Suppressor macrophage (primary cell): Measurements from ENCODE around the gene FARS2.

ENCODE experiments used
- DNase-seq, 4 experiments: peaks; one replicate each; pipeline ENCODE4 v3.0.0-alpha.2; 2020 to 2022

Gene FARS2

GRCh38 chr6:5469101-5469846 is 208.0 kb downstream of the FARS2 start:
- no peak for DNase-seq

GRCh38 chr6:5471044-5471443 is 209.7 kb downstream of the FARS2 start:
- DNase-seq: peak; percentile 67 to 78 (median 72)

DNA sequence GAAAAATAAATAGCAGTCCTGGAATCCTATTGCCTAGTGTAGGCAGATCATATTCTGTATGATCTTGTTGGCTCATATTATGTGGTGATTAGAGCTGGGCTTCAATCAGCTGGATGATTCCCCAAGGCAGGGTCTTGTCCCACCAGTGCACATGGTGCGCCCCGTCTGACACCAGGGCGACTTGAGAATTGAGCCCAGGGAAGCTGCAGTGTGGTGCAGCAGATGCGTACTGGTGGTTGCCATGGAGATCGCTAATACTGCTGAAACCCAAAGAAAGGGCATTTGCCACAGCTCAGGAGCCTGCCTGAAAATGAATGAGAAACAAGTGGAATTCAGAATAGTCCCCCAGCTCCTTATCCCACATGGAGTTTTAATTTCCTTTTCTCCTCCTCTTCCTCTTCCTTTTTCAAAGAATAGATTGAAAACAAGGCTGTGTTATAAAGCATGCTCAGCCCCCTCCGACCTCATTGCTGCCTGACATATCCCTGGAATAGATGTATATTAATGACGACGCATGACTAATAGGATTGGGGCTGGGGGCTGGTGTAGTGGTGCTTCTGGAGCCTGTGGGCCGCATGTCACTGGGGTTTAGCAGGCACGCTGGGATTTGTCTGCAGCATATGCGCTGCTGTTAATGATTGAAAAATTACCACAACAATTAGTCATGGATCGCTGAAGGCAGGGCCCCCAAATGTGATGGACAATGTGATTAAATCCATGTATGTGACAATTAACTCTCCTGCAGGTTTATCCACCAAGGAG is 210.5 kb downstream of the FARS2 start:
- DNase-seq: no peak

GRCh38 chr6:5472571-5472970 is 211.3 kb downstream of the FARS2 start:
- no peak for DNase-seq

- no peak for DNase-seq
Observed at GRCh38 chr6:5475779-5476178, 214.5 kb downstream of the FARS2 start.

DNA sequence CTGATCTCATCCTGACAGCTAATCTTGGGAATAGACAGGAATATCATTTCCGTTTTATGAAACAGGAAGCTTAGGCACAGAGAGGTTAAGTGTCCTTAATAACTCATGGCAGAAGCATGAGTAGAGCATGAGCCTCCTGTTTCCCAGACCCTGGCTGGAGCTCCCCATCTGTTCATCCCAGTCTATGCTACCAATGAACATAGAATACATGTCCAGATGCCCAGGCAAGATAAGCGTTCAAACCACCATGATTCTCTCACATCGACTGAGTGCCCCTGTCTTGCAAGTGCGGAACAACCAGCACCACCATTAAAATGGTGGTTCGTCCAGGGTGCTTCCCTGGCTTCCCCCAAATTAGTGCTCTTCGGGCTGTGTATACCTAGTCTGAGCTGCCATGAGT is 217.1 kb downstream of the FARS2 start:
- DNase-seq: no peak

GRCh38 chr6:5481033-5481432 is 219.7 kb downstream of the FARS2 start:
- DNase-seq: no peak

- DNase-seq: peak in 1 of 4 experiments; percentile 2
Observed at GRCh38 chr6:5481750-5482149, 220.4 kb downstream of the FARS2 start.

GRCh38 chr6:5482619-5483018 is 221.3 kb downstream of the FARS2 start:
- DNase-seq: no peak

DNA sequence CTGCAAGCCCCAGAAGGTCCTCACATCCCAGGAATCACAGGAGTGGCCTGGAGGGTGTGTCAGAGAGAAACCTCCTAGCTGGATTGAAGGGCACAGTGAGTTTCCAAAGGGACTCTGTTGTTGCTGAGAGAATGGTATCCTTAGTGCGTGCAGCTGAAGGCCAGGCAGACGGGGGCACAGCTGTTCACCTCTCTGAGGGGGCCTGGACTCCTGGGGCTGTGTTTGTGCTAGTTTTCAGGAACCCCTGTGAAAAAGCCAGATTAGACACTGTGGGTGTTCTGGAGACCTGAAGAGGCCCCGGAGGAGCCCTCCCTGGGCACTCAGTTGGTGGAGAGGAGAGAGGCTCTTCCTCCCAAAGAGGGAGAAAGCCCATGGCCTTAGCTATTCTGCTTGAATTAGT is 223.4 kb downstream of the FARS2 start:
- DNase-seq: no peak

GRCh38 chr6:5486214-5486613 is 224.9 kb downstream of the FARS2 start:
- DNase-seq: no peak

DNA sequence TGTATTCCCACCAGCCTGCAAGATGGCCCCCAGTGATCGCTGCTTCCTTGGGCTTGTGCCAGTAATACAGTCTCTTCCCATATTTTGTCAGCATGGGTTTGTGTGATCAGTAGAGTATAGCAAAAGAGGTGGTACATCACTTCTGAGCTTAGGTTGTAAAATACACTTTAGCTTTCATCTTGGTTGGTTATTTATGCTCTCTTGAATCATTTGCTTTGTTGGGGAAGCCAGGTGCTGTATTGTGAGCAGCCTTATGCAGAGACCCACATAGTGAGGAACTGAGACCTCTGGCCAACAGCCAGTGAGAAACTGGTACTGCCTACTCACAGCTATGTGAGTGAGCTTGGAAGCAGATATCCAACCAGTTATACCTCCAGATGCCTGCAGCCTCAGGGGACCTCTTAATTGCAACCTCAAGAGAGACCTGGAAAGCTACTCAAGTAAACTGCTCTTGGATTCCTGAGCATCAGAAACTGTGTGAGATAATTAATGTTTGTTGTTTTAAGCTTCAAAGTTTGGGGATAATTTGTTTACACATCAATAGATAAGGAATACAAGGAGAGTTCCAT is 229.3 kb downstream of the FARS2 start:
- no peak for DNase-seq

DNA sequence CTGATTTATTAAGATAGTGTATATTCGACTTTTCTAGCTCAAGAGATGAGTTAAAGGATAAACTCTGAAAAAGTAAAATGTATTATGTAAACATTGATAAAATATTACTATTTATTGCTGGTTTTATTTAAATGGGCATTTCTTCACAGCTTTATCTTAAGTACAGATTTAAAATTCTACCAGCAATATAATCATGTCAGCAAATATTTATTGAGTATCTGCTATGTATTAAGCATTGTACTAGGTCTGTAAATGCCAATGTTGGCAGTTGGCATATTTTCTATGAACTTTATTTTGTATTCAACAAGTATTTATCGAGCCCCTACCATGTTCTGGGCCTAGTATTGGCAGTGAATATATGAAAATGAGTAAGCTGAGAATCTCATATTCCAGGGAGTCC is 231.0 kb downstream of the FARS2 start:
- no peak for DNase-seq

DNA sequence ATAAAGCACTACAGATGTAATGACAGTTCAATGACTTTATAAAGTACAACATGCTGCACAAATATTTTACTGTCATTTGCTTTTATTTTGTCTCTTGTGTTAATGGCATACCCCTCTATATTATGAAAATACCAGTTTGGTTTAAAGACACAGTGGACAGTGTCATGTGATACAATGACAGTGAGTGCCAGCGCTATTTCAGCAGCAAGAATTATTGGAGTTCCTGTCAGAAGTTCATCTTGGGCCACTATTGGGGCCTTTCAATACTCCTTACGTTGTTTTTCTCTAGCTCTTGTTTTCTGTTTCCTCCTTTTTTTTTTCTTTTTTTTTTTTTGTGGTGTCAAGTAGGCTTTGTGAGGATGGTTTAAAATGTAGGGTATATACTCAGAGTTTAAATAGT is 232.5 kb downstream of the FARS2 start:
- no peak for DNase-seq

- no peak for DNase-seq
Observed at GRCh38 chr6:5497896-5498578, 236.7 kb downstream of the FARS2 start.

- DNase-seq: no peak
Observed at GRCh38 chr6:5498579-5498899, 237.2 kb downstream of the FARS2 start.

DNA sequence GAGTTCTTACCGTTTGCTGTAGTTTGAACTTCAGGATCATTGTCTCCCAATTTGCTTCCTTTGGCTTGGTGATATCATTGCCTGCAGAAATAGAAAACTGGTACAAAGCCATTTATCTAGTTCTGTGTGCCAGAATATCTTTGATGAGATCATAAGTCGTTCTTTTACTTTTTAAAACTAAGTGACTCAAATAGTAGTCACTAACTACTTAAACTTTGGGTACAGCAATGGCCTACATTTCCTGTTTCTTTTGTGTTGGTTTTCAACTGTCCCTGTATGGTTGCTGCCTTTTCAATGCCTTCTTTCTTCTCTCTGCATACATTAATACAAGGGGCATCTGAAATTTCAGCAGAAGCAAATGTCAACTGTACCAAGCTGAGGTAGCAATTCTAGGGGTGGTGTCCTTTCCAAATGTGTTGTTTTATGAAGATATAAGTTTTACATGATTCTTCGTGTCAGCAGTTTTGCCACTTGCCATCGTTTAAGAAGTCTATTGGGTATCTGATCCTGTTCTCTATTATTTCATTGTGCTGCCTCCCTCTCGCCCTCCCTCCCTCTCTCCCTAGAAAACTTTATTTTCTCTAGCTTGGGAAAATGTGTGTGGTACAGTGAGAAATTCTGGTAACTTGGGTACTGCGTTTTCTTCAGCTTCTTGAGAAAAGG is 238.5 kb downstream of the FARS2 start:
- DNase-seq: no peak

DNA sequence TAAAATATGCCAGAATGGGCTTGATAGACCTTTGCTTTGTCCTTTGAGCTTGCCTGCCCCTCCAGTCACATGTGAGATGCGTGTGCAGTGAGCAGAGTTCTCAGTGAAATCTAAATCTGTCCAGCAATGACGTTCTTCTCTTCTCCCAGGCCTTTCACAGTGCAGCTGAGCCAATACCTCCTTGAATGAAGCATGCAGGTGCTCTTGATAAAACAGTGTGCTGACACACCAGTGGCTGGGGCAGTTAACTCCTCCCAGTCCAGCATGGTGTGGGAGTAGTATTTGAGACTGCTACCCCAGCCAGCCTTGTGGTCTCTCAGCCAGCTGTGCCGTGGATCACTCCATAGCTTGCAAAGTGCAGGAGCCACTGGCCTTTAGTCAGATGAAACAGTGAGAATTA is 240.5 kb downstream of the FARS2 start:
- no peak for DNase-seq

- DNase-seq: no peak
Observed at GRCh38 chr6:5504078-5504477, 242.8 kb downstream of the FARS2 start.

DNA sequence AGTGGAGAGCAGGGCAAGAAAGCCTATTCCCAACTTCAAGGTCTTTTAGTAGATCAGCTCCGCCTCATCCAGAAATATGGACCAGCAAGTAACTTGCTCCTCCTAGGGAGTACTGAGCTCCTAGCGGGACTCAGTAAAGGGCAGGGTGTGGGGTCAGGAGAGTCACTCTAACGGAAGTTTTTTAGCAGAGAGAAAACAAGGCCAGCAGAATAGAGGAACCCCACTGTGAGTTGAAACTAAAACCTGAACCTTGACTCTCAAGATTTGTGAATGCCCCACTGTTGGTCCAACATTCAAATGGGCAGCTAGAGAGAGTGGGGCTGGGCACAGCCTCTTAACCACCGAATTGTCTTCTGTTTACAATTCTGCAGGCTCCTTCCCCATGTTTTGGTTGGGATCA is 244.8 kb downstream of the FARS2 start:
- DNase-seq: no peak

- no peak for DNase-seq
Observed at GRCh38 chr6:5506597-5506996, 245.3 kb downstream of the FARS2 start.

DNA sequence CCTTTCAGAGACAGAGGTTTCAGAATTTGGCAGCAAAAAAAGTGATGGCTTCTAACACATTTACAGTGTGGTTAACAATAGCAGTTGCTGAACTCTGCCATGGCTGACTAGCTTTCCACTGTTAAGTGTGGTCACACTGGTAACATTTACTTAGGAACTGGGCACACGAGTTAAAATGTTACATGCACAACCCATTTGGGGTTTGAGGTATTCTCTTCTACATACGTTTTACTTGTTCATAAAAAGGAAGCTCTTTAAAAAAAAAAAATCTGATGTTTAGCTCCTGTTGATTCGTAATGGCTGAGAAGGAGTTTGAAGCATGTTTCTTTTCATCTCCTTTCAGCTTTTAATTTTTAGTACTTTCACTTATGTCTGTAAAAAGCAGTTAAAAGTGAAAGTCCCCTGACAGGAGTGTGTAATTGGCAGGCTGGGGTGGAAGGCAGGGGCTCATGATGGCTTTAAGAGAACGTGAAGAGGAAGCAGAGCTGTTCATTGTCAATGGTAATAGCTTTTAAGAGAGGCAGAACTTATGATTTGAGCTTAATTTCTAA is 245.9 kb downstream of the FARS2 start:
- DNase-seq: no peak

DNA sequence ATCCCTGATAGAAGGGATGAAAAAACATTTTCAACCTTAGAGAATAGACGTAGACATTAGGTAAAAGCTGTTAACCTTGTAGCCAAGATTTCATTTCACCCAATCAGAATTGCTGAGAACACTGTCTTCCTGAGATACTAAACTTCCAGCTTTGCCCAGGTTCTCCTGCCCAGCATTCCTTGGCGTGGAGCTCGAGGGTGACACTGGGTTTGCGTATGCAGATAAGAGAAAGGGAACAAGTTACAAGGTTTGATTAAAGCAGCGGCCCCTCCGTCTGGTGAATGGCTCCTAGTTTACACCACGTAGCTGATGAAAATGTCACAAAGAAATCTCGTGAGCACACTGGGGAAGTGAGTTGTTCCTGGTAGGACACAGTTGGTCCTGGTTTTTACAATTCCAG is 247.8 kb downstream of the FARS2 start:
- DNase-seq: no peak
